ENCODE data around the gene CHST2. TPM values are rescaled to one million over a fixed set of nuclear protein-coding genes. Genes with fewer than 3 reads are reported as not detected.

Gene CHST2
- total RNA-seq, 1 donor from 2014 or later: 4.5 TPM

DNA sequence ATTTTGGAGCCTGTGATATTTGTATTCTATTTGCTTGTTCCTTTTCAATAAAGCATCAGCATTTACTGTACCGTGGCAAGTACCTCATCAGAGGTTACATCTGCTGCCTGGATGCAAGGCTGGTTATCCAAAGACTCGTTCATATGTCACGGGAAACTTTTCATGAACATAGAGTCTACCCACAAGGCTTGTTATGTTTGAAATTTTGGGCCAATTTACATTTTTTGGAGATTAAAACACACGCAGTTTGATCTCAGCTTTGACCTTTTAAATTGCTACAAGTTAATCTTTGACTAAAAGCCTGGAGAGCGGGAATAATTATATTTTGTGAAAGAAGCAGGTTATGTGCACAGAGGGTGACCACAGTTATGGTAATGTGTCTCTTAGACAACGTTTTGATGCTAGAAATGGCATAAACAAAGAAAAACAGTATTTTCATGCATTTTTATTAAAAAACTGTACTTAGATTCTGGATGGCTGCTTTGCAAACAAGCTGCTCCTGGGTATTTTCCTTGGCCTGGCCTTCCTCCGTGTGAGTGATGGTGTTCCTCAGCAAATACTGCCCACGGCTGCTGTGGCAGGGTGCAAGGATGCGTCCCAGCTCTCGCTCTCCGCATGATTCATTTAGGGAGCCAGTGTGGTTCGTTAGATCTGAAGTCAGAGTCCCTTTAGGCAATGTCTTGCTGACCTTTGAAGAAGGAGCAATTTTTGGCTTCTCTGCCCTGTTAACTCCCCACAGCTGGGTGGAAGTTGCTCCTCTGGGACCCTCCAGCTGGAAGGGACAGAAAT lies 27.1 kb downstream of the CHST2 start:
- H3K36me3 Mint-ChIP-seq (ENCODE audit: low read depth): no peaks in the 10 kb centered on the region
- H3K4me3 Mint-ChIP-seq: no peak overlapping the region
- no peak for DNase-seq (ENCODE audit: low read depth, low spot score)
- TF ChIP-seq, protein P1, sequence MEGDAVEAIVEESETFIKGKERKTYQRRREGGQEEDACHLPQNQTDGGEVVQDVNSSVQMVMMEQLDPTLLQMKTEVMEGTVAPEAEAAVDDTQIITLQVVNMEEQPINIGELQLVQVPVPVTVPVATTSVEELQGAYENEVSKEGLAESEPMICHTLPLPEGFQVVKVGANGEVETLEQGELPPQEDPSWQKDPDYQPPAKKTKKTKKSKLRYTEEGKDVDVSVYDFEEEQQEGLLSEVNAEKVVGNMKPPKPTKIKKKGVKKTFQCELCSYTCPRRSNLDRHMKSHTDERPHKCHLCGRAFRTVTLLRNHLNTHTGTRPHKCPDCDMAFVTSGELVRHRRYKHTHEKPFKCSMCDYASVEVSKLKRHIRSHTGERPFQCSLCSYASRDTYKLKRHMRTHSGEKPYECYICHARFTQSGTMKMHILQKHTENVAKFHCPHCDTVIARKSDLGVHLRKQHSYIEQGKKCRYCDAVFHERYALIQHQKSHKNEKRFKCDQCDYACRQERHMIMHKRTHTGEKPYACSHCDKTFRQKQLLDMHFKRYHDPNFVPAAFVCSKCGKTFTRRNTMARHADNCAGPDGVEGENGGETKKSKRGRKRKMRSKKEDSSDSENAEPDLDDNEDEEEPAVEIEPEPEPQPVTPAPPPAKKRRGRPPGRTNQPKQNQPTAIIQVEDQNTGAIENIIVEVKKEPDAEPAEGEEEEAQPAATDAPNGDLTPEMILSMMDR (conservative IDR thresholded peaks at IDR 0.05): no peak
- no peak overlapping the region for H3K27ac Mint-ChIP-seq (ENCODE audit: unreplicated experiment)
- no peaks in the 10 kb centered on the region for H3K9me3 Mint-ChIP-seq
- H3K4me1 Mint-ChIP-seq: no peaks in the 10 kb centered on the region
- no peaks in the 10 kb centered on the region for H3K27me3 Mint-ChIP-seq (ENCODE audit: low read depth)

DNA sequence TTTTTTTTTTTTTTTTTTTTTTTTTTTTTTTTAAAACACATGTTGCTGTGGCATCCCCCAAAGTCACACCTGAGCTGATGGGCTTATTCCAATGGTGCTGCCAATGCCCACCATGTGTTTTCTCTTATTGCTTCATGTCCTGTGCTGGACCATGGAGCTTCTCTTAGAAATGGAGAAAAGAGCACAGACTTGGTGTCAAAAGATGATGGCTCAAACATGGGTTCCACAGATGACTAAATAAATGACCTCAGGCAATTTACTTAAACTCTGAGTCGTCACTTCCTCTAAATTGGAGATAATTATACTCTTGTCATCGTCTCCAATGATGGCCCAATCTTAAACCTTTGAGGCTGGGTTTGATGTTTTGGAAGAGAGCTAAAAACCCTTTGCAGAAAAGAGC lies 28.1 kb downstream of the CHST2 start:
- Mint-ChIP-seq H3K4me1 (no peaks in the 10 kb centered on the region), H3K4me3 (no peak overlapping the region), H3K27me3 (ENCODE audit: low read depth) (no peaks in the 10 kb centered on the region), H3K27ac (ENCODE audit: unreplicated experiment) (no peak overlapping the region), H3K9me3 (no peaks in the 10 kb centered on the region), H3K36me3 (ENCODE audit: low read depth) (no peaks in the 10 kb centered on the region)
- TF ChIP-seq, protein P1 (conservative IDR thresholded peaks at IDR 0.05): no peak
- DNase-seq (ENCODE audit: low read depth, low spot score): no peak

DNA sequence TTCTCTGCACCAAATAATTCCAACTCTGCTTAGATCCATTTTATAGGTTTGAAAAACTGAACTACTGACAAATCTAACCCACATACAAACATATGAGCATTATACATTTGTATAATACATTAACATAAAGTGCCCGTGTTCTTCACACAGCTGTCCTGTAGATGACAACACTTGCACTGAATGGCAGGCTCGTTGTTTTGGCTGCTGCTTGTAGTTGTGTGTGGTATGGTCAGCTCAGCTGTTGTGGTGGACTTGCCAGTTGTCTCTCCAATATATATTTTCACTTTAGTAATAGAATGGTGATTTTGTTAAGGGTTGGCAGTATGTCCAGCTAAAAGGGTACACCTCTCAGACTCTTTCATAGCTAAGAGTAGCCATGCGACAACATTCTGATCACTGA lies 30.5 kb downstream of the CHST2 start:
- TF ChIP-seq, protein P1 (conservative IDR thresholded peaks at IDR 0.05): no peak
- Mint-ChIP-seq H3K36me3 (ENCODE audit: low read depth) (no peaks in the 10 kb centered on the region), H3K27me3 (ENCODE audit: low read depth) (no peaks in the 10 kb centered on the region), H3K4me1 (no peaks in the 10 kb centered on the region), H3K9me3 (no peaks in the 10 kb centered on the region), H3K27ac (ENCODE audit: unreplicated experiment) (no peak overlapping the region), H3K4me3 (no peak overlapping the region)
- DNase-seq (ENCODE audit: low read depth, low spot score): no peak

DNA sequence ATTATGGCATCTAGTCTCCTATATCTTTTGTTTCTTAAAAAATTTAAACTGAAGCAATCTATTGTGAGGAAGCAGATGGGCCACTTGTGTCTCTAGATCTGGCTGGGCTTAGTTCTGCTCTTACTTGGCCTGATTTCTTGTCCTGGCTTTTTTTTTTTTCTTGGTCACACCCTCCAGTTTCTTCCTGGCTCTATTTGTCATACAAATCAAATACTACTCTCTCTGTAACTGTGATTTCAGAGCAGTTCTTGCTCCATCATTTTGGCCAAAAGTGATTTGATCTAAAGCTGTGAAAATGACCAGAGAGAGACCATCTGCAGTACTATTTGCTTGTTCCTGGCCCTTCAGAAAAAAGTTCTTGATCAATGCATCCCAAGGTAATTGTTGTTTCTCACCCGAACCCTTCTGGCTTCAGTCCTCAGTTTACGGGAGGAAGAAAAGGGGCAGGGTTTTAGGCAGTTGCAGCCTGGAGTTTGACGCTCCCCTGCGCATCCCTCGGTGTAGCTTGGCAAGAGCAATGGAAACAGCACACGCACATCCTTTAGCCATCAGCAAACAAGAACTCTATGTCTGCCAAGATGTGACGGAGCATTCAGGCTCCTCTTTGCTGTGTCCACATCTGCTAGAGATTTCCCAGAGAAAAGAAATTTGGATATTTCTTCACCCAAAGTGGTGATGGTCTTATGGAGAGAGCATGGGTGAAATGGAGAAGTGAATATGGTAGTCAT lies 31.6 kb downstream of the CHST2 start:
- no peaks in the 10 kb centered on the region for H3K9me3 Mint-ChIP-seq
- no peaks in the 10 kb centered on the region for H3K4me1 Mint-ChIP-seq
- no peaks in the 10 kb centered on the region for H3K27me3 Mint-ChIP-seq (ENCODE audit: low read depth)
- TF ChIP-seq, protein P1 (conservative IDR thresholded peaks at IDR 0.05): no peak
- no peak overlapping the region for H3K4me3 Mint-ChIP-seq
- no peak overlapping the region for H3K27ac Mint-ChIP-seq (ENCODE audit: unreplicated experiment)
- H3K36me3 Mint-ChIP-seq (ENCODE audit: low read depth): no peaks in the 10 kb centered on the region
- no peak for DNase-seq (ENCODE audit: low read depth, low spot score)

DNA sequence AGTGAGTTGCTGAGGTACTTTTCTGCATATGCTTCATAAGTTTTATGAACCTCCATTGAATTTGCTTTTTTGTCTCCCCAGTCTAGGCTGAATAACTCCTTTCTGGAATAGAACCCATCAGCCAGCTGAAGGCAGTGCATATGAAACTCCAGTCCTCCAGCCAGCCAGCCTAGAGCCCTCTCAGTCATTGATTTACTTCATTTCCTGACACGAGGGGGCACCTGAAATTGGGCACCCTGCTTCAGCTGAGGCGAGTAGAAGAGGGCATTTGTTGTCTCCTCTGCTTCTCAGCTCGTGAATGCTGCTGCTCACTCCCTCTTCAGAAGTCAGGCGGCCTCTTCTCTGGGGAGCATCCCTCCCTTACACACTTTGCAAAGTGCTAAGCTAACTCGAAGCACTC lies 32.5 kb downstream of the CHST2 start:
- no peak for DNase-seq (ENCODE audit: low read depth, low spot score)
- no peak overlapping the region for H3K4me3 Mint-ChIP-seq
- H3K9me3 Mint-ChIP-seq: no peaks in the 10 kb centered on the region
- no peaks in the 10 kb centered on the region for H3K4me1 Mint-ChIP-seq
- no peaks in the 10 kb centered on the region for H3K36me3 Mint-ChIP-seq (ENCODE audit: low read depth)
- H3K27me3 Mint-ChIP-seq (ENCODE audit: low read depth): no peaks in the 10 kb centered on the region
- H3K27ac Mint-ChIP-seq (ENCODE audit: unreplicated experiment): no peak overlapping the region
- TF ChIP-seq, protein P1 (conservative IDR thresholded peaks at IDR 0.05): no peak
